GM21528 (cell line): ENCODE data around the gene PEX3.

Source experiments
- ATAC-seq: cut with Tn5 transposase; IDR thresholded peaks from one replicate; pipeline ENCODE4 v1.9.1; 2021; ENCODE audit warnings: mild to moderate bottlenecking, moderate library complexity; ENCODE audit not compliant: unreplicated experiment, low FRiP score

The PEX3 gene

GRCh38 chr6:143535189-143535614, 84.6 kb downstream of the PEX3 start:
- no peak for ATAC-seq

GRCh38 chr6:143536461-143536865, 85.9 kb downstream of the PEX3 start:
- ATAC-seq, result peak; percentile 72

DNA sequence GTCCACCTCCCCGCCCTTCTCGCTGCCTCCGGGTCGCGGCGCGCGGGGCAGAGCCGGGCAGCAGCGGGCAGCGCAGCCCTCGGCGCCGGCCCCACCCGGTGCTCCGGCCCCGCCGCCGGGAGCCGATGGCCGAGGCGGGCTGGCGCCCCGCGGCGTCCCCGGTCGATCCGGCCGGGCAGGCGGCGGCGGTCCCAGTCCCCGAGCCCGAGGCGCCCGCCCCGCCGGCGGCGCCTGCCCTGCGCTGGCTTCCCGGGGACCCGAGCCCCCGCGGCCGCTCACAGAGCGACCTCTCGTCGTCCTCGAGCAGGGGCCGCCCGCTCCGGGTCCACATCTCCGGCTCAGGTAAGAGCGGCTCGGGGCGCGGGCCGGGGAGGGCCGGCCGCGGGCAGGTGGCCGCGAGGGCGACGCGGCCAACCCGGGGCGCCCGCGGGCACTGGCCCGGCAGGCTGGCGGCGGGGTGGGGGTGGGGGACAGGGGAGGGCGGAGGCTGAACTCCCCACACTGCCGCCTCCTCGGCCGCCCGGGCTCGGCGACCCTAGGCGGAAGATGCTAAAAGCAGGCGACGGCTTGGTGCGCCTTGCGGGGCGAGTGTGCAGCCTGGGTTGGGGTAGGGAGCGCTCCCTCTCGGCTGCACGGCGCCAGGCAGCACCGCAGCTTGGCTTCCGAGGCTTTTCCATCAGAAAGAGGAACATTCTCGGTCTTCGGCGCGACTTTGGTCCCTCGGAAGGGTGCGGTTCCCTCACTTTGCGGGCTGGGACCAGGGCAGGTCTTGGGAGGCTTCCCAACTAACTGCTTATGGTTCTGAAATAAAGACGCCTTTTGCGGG, 86.5 kb downstream of the PEX3 start:
- peak; percentile 67 for ATAC-seq

DNA sequence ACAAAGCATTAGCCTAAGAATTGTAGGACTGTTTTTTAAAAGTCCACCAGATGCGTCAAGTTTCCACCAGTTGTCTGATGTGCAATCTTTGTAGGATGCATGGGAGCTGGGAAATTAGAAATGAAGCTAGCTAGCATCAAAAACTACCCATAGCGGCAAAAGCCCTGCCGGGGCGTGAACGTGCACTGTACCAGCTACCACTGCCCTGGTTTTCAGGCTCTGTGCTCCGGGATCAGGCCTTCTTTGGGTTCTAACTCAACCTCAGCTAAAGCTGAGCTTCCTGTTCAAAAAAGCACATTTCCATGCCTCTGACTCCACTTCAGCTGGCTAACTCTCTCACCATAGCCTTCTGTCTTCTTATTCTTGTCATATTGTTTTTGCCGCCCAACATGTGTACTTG, 87.8 kb downstream of the PEX3 start:
- ATAC-seq, result no peak

DNA sequence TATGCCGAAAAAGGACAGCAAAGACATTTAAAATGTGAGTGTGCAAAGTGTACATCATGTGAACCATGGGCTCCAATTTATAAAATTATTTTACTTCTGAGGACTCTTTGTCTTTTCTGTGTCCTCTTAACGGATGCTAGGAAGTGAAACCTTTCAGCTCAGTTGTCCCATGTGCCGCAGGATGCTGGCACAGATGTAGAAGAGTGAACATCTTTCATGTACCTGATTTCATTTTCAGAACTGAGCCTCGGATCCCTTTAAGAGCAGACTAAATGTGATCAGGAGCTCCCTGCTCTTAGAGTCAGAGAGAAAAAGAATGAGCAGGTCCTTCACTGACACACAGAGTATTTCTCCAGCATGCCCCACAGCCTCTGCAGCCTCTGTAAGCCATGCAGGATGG, 88.5 kb downstream of the PEX3 start:
- no peak for ATAC-seq

DNA sequence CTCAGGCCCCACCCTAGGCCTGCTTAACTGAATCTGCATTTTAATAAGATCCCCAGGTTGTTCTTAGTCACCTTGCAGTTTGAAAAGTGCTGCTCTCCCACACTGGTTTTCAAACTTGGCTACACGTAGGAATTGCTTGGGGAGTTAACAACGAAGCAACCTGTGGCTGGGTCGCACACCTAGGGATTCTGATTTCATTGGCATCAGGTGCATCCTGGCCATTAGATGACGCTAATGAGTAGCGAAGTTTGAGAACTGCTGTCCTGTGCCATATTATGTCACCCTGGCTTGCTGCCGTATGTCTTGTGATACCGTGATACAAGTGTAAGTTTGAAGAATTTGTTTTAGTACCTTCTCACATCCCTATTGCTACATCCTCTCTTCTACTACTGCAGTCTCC, 89.1 kb downstream of the PEX3 start:
- ATAC-seq, result no peak

- no peak for ATAC-seq
These were observed 89.6 kb downstream of the PEX3 start for GRCh38 chr6:143540192-143540591.
